H1 (cell line): ENCODE data around the gene INF2. TPM values are rescaled to one million over a fixed set of nuclear protein-coding genes. Genes with fewer than 3 reads are reported as not detected.

Source experiments
- CTCF ChIA-PET: fragments of 300-600 bp; sonication (Branson Sonifier 250); formaldehyde crosslinking; loops from one replicate; lab custom pipeline; 2021; ENCODE audit not compliant: partially characterized antibody; lab: Charles Lee
- POLR2A ChIA-PET: fragments of 300-600 bp; sonication (Branson Sonifier 250); formaldehyde crosslinking; loops from one replicate; lab custom pipeline; 2021; ENCODE audit warnings: inconsistent platforms; ENCODE audit not compliant: partially characterized antibody; lab: Charles Lee
- DNase-seq, 2 experiments: peaks; one replicate each; pipeline versions ENCODE4 v3.0.0 to v3.0.0-alpha.2; 2010 to 2022; ENCODE audit warnings: low spot score in 2 of 2, low read depth in 1 of 2, mixed read lengths in 1 of 2
- FAIRE-seq: peaks from 2 replicates; lab custom pipeline; 2011; peaks lifted over from hg19 to GRCh38; lab: Jason Lieb, UNC
- H2AFZ ChIP-seq: 2 replicates; pipeline ENCODE4 v1.8.1; 2012; ENCODE audit warnings: low read length, inconsistent platforms
- H2AK5ac ChIP-seq: 2 replicates; pipeline ENCODE4 v1.6.1; 2013; ENCODE audit warnings: low read depth, low read length
- H2BK120ac ChIP-seq: replicated peaks from 2 replicates; pipeline ENCODE3; 2013; ENCODE audit warnings: low read depth, low read length, inconsistent platforms
- H2BK12ac ChIP-seq: 2 replicates; pipeline ENCODE4 v1.6.1; 2013; ENCODE audit warnings: low read depth, low read length
- H2BK15ac ChIP-seq: 2 replicates; pipeline ENCODE4 v1.6.1; 2013; ENCODE audit warnings: low read length
- H2BK20ac ChIP-seq: 2 replicates; pipeline ENCODE4 v1.6.1; 2013; ENCODE audit warnings: low read length
- H2BK5ac ChIP-seq: 2 replicates; pipeline ENCODE4 v1.6.1; 2013; ENCODE audit warnings: low read depth, low read length
- H3K14ac ChIP-seq: 2 replicates; pipeline ENCODE4 v1.6.1; 2013; ENCODE audit warnings: inconsistent platforms; ENCODE audit not compliant: insufficient read length
- H3K18ac ChIP-seq: 2 replicates; pipeline ENCODE4 v1.6.1; 2013; ENCODE audit warnings: low read length; ENCODE audit errors: extremely low read depth
- H3K23ac ChIP-seq: 2 replicates; pipeline ENCODE4 v1.6.1; 2013; ENCODE audit warnings: inconsistent platforms; ENCODE audit not compliant: insufficient read length
- H3K23me2 ChIP-seq: 2 replicates; pipeline ENCODE4 v1.6.1; 2013; ENCODE audit warnings: low read depth, low read length
- H3K27ac ChIP-seq: 2 replicates; pipeline ENCODE4 v1.6.1; 2011; ENCODE audit warnings: low read depth, low read length, inconsistent platforms
- H3K27me3 ChIP-seq, 4 experiments: replicated peaks in 1 of 4; 1 replicate in 1 of 4; 2 replicates in 3 of 4; pipeline versions ENCODE4 v1.6.1 to v1.8.1; 2011 to 2013; ENCODE audit warnings: low read length in 3 of 4, mild to moderate bottlenecking in 3 of 4, inconsistent platforms in 2 of 4, mixed read lengths in 2 of 4, moderate library complexity in 1 of 4; ENCODE audit not compliant: control insufficient read depth in 3 of 4, insufficient read depth in 3 of 4; ENCODE audit errors: extremely low read depth in 1 of 4
- H3K36me3 ChIP-seq, 4 experiments: 2 replicates each; pipeline versions ENCODE4 v1.6.1 to v1.8.1; 2011 to 2013; ENCODE audit warnings: mild to moderate bottlenecking in 4 of 4, low read length in 3 of 4, moderate library complexity in 2 of 4, control low read depth in 1 of 4, inconsistent platforms in 1 of 4; ENCODE audit not compliant: insufficient read depth in 4 of 4, control insufficient read depth in 2 of 4
- H3K4ac ChIP-seq: replicated peaks from 2 replicates; pipeline ENCODE3; 2013; ENCODE audit warnings: low read length, low read depth, mixed read lengths, inconsistent platforms; ENCODE audit not compliant: insufficient read length
- H3K4me1 ChIP-seq, 4 experiments: replicated peaks in 1 of 4; 1 replicate in 1 of 4; 2 replicates in 3 of 4; pipeline versions ENCODE4 v1.6.1 to v1.8.1; 2011 to 2013; ENCODE audit warnings: low read length in 3 of 4, inconsistent platforms in 2 of 4, mixed read lengths in 1 of 4; ENCODE audit not compliant: insufficient read depth in 4 of 4, control insufficient read depth in 3 of 4
- H3K4me2 ChIP-seq, 2 experiments: 2 replicates each; pipeline versions ENCODE4 v1.6.1 to v1.8.1; 2011 to 2013; ENCODE audit warnings: low read depth in 2 of 2, low read length in 2 of 2, control low read depth in 1 of 2, inconsistent platforms in 1 of 2, mild to moderate bottlenecking in 1 of 2; ENCODE audit not compliant: insufficient read depth in 1 of 2
- H3K4me3 ChIP-seq, 4 experiments: fragments of 200-600, 300-600 bp in 1 of 4; sonication (generic), shearing (Covaris generic), sonication (Bioruptor Twin) in 1 of 4; 2 replicates each; pipeline versions ENCODE4 v1.5.1 to v1.8.1; 2011 to 2016; ENCODE audit warnings: low read length in 4 of 4, low read depth in 3 of 4, control low read depth in 2 of 4, inconsistent platforms in 2 of 4, mild to moderate bottlenecking in 2 of 4, mixed read lengths in 1 of 4, moderate library complexity in 1 of 4; ENCODE audit not compliant: insufficient read depth in 2 of 4; ENCODE audit errors: extremely low read depth in 1 of 4
- H3K56ac ChIP-seq: replicated peaks from 2 replicates; pipeline ENCODE3; 2013; ENCODE audit warnings: low read depth, mild to moderate bottlenecking, mixed read lengths, low read length, inconsistent platforms; ENCODE audit not compliant: insufficient read length
- H3K79me1 ChIP-seq: 2 replicates; pipeline ENCODE4 v1.6.1; 2013; ENCODE audit warnings: low read depth, low read length, control low read depth
- H3K79me2 ChIP-seq, 2 experiments: 2 replicates each; pipeline versions ENCODE4 v1.6.1 to v1.8.1; 2012 to 2013; ENCODE audit warnings: low read length in 2 of 2, mild to moderate bottlenecking in 2 of 2, inconsistent platforms in 1 of 2; ENCODE audit not compliant: insufficient read depth in 2 of 2, control insufficient read depth in 1 of 2
- H3K9ac ChIP-seq, 4 experiments: replicated peaks in 1 of 4; 1 replicate in 1 of 4; 2 replicates in 3 of 4; pipeline versions ENCODE4 v1.6.1 to v1.8.1; 2011 to 2013; ENCODE audit warnings: low read depth in 3 of 4, low read length in 3 of 4, control low read depth in 2 of 4, mild to moderate bottlenecking in 2 of 4, moderate library complexity in 2 of 4, inconsistent platforms in 1 of 4; ENCODE audit errors: extremely low read depth in 1 of 4
- H3K9me3 ChIP-seq, 2 experiments: 2 replicates each; pipeline versions ENCODE4 v1.6.1 to v1.8.1; 2012 to 2013; ENCODE audit warnings: mild to moderate bottlenecking in 2 of 2, moderate library complexity in 2 of 2, control low read depth in 1 of 2, inconsistent platforms in 1 of 2, low read depth in 1 of 2, low read length in 1 of 2, mixed read lengths in 1 of 2; ENCODE audit not compliant: insufficient read depth in 2 of 2
- H4K20me1 ChIP-seq, 2 experiments: replicated peaks in 1 of 2; 2 replicates each; pipeline versions ENCODE3 to v1.8.1; 2011 to 2013; ENCODE audit warnings: inconsistent platforms in 2 of 2, low read length in 2 of 2, mild to moderate bottlenecking in 1 of 2; ENCODE audit not compliant: insufficient read depth in 2 of 2, control insufficient read depth in 1 of 2
- H4K5ac ChIP-seq: 2 replicates; pipeline ENCODE4 v1.6.1; 2013; ENCODE audit warnings: low read length, low read depth, mixed read lengths, inconsistent platforms; ENCODE audit not compliant: insufficient read length
- H4K8ac ChIP-seq: 2 replicates; pipeline ENCODE4 v1.8.0; 2013; ENCODE audit warnings: mild to moderate bottlenecking, moderate library complexity, low read length, inconsistent platforms; ENCODE audit not compliant: insufficient read depth; ENCODE audit errors: extremely low read depth
- H4K91ac ChIP-seq: replicated peaks from 2 replicates; pipeline ENCODE3; 2013; ENCODE audit warnings: low read length, mixed read lengths, inconsistent platforms; ENCODE audit not compliant: insufficient read length
- CTBP2 ChIP-seq: IDR thresholded peaks from 2 replicates; pipeline ENCODE4 v1.7.0; 2011; ENCODE audit warnings: borderline replicate concordance, mild to moderate bottlenecking, moderate library complexity, mixed read lengths, low read length; ENCODE audit not compliant: insufficient read depth, insufficient read length
- EZH2 ChIP-seq: fragments of 200-600 bp; sonication (generic); IDR thresholded peaks from 2 replicates; pipeline ENCODE4 v1.7.1; 2012; ENCODE audit warnings: low read depth, mild to moderate bottlenecking, moderate library complexity, low read length, inconsistent platforms; ENCODE audit not compliant: severe bottlenecking
- HDAC2 ChIP-seq, 2 experiments: fragments of 300-600 bp in 1 of 2; sonication (generic) in 1 of 2; IDR thresholded peaks; 2 replicates each; pipeline ENCODE4 v1.6.1; 2011 to 2012; ENCODE audit warnings: low read depth in 2 of 2, low read length in 2 of 2, mild to moderate bottlenecking in 2 of 2, moderate library complexity in 2 of 2, borderline replicate concordance in 1 of 2, inconsistent platforms in 1 of 2
- KDM1A ChIP-seq: fragments of 200-600, 300-600 bp; sonication (generic); IDR thresholded peaks from 2 replicates; pipeline ENCODE4 v1.7.1; 2016; ENCODE audit warnings: mild to moderate bottlenecking, low read length, borderline replicate concordance
- NANOG ChIP-seq: IDR thresholded peaks from 2 replicates; pipeline ENCODE4 v1.6.1; 2011; ENCODE audit warnings: low read length, low read depth, mild to moderate bottlenecking, inconsistent platforms; ENCODE audit not compliant: insufficient read depth, poor library complexity, severe bottlenecking
- POLR2AphosphoS5 ChIP-seq: IDR thresholded peaks from 2 replicates; pipeline ENCODE4 v1.6.1; 2011; ENCODE audit warnings: low read depth, low read length
- RNF2 ChIP-seq: fragments of 200-900, 300-1000 bp; sonication (generic); IDR thresholded peaks from 2 replicates; pipeline ENCODE4 v1.7.1; 2016; ENCODE audit warnings: borderline replicate concordance, low read depth, mild to moderate bottlenecking, antibody characterized with exemption, low read length; ENCODE audit not compliant: poor library complexity, severe bottlenecking; ENCODE audit errors: missing control alignments
- SAP30 ChIP-seq: fragments of 300-600 bp; sonication (generic); IDR thresholded peaks from 2 replicates; pipeline ENCODE4 v1.7.1; 2012; ENCODE audit warnings: low read length, moderate library complexity, mild to moderate bottlenecking, inconsistent platforms; ENCODE audit not compliant: insufficient read depth, insufficient replicate concordance
- TBP ChIP-seq: IDR thresholded peaks from 2 replicates; pipeline ENCODE4 v1.6.1; 2011; ENCODE audit warnings: low read depth, low read length, improper control_type of control experiment
- TCF12 ChIP-seq: IDR thresholded peaks from 2 replicates; pipeline ENCODE4 v1.6.1; 2011; ENCODE audit warnings: low read depth, mild to moderate bottlenecking, low read length
- ZNF274 ChIP-seq: IDR thresholded peaks from 2 replicates; pipeline ENCODE4 v1.7.0; 2012; ENCODE audit warnings: low read length, borderline replicate concordance; ENCODE audit errors: extremely low read depth
- WGBS, 2 experiments: shearing (Covaris generic) in 1 of 2; methylation state at CpG; one replicate each; pipeline versions ENCODE4 v1.1.6 to v1.1.7; 2013 to 2015; ENCODE audit warnings: low lambda C conversion rate in 2 of 2, mixed read lengths in 2 of 2, inconsistent platforms in 1 of 2, low coverage in 1 of 2, missing lambda C conversion rate in 1 of 2; ENCODE audit not compliant: insufficient replicate concordance in 2 of 2, insufficient coverage in 1 of 2, insufficient read length in 1 of 2; ENCODE audit errors: extremely low coverage in 1 of 2, missing lambda C conversion rate in 1 of 2; 5-methylcytosine and 5-hydroxymethylcytosine counted together
- polyA plus RNA-seq, 7 experiments: library from polyadenylated mRNA; depleted of rRNA in 3 of 7; stranded (reverse) in 5 of 7; unstranded in 2 of 7; fragments of >200 nt in 5 of 7; fragments of 200-250 nt in 2 of 7; gene quantifications; 1 replicate in 5 of 7; 2 replicates in 1 of 7; 4 replicates in 1 of 7; pipeline versions ENCODE4 v1.2.1 to v1.2.3, GENCODE V29; 2011 to 2013; ENCODE audit warnings: missing spikeins in 2 of 7, mixed read lengths in 2 of 7
- total RNA-seq: library from RNA; stranded (reverse); fragmentation: NEBNext Ultra II Directional; extraction: Animal tissue kit (Norgen Biotek cat#: 25700); gene quantifications from 2 replicates; pipeline ENCODE4 v1.2.1, GENCODE V29; 2021

Gene INF2
- total and polyA plus RNA-seq, 2 of the 8 experiments (the other 6 are each of a cell fraction or from before 2014, with no cell fraction given) = 29.1 to 59.5 TPM

GRCh38 chr14:104685998-104686610 is 3.3 kb upstream of the INF2 start:
- H3K4ac ChIP-seq = no peak overlapping the region
- H4K8ac ChIP-seq = no peak overlapping the region
- H2BK120ac ChIP-seq = no peak overlapping the region
- H2BK15ac ChIP-seq = peak overlapping the region; percentile 5; the same call in 1 of the 2 replicates
- H2AK5ac ChIP-seq = peak overlapping the region; percentile 45; the same call in 1 of the 2 replicates
- H4K20me1 ChIP-seq = peaks cover 0 to 11% of the 10 kb centered on the region in 2 experiments
- H3K18ac ChIP-seq = no peak overlapping the region
- no peak overlapping the region for H3K4me3 ChIP-seq
- no peak overlapping the region for H3K23ac ChIP-seq
- WGBS, 2 experiments = 86% methylated on average over 1 of the region's 2 CpGs; no CpG with 5 or more reads in 1 of the 2 experiments
- H3K4me1 ChIP-seq = peaks cover 8 to 52% (median 47%) of the 10 kb centered on the region in 4 experiments
- H2BK20ac ChIP-seq = no peak overlapping the region
- H3K4me2 ChIP-seq = no peak overlapping the region
- H4K5ac ChIP-seq = no peak overlapping the region
- H2AFZ ChIP-seq = no peak overlapping the region
- no peaks in the 10 kb centered on the region; a peak in 2 of 7 replicates for H3K27me3 ChIP-seq
- ChIA-PET CTCF (interaction anchor here (1.0 to 1.1 kb wide), 2 partner anchors 8 to 9 kb away, joined by 3 read pairs; no protein-coding TSS in a partner anchor), POLR2A (interaction anchor here (3.8 to 9.8 kb wide), 2 partner anchors 9 to 19 kb away, joined by 28 to 94 read pairs; no protein-coding TSS in a partner anchor)
- no peak overlapping the region for H4K91ac ChIP-seq
- 0 out of 2 replicates have a peak overlapping the region, but pooled peaks have one; percentile 81 for H2BK5ac ChIP-seq
- no peak overlapping the region for H3K27ac ChIP-seq
- peak overlapping the region; percentile 97 for H3K56ac ChIP-seq
- no peaks in the 10 kb centered on the region for H3K36me3 ChIP-seq
- H3K9ac ChIP-seq = no peak overlapping the region
- no peaks in the 10 kb centered on the region for H3K9me3 ChIP-seq
- no peak for DNase-seq
- peaks cover 0 to 13% of the 10 kb centered on the region in 2 experiments; a peak in 2 of 4 replicates for H3K79me2 ChIP-seq
- no peak overlapping the region for H3K14ac ChIP-seq
- no peak for FAIRE-seq
- H2BK12ac ChIP-seq = no peak overlapping the region
- H3K23me2 ChIP-seq = peaks cover 20% of the 10 kb centered on the region; the same call in 1 of the 2 replicates
- peaks cover 10% of the 10 kb centered on the region for H3K79me1 ChIP-seq
- TF ChIP-seq HDAC2 (IDR thresholded peaks at IDR 0.05; ENCODE audit: borderline replicate concordance in 1 of 2, low read depth in 2 of 2, low read length in 2 of 2) (no peak), EZH2 (no peak), POLR2AphosphoS5 (no peak), KDM1A (no peak), TCF12 (no peak), SAP30 (no peak), TBP (no peak), CTBP2 (no peak), NANOG (no peak), ZNF274 (no peak), RNF2 (no peak)
